HCT116 (cell line): Measurements from ENCODE around the gene PRRX2. TPM values are rescaled to one million over a fixed set of nuclear protein-coding genes. Genes with fewer than 3 reads are reported as not detected.

ENCODE experiments used
- ATAC-seq: fragments of 200-7000 bp; cut with Tn5 transposase; 2 replicates; pipeline ENCODE4 v1.9.1; 2020; ENCODE audit warnings: mild to moderate bottlenecking, moderate library complexity
- BruUV-seq: library from RNA; stranded (reverse); fragments of 400-500 nt; replicated peaks from 2 replicates; lab custom pipeline; 2021; lab: Mats Ljungman, UMichigan
- CTCF ChIA-PET: fragments of 300-600 bp; sonication (Branson Sonifier 250); formaldehyde crosslinking; loops from one replicate; lab custom pipeline; 2021; ENCODE audit warnings: antibody characterized with exemption; lab: Charles Lee
- POLR2A ChIA-PET: fragments of 300-600, 350-600 bp; sonication (Branson Sonifier 250); formaldehyde crosslinking; loops from one replicate; lab custom pipeline; 2021; ENCODE audit warnings: antibody characterized with exemption; lab: Charles Lee
- RAD21 ChIA-PET, 2 experiments: fragments of 300-600 bp; sonication (Branson Sonifier 250); formaldehyde crosslinking; loops; one replicate each; lab custom pipeline; 2023; ENCODE audit warnings: low total read pairs in 2 of 2; ENCODE audit not compliant: uncharacterized antibody in 2 of 2, unreplicated experiment in 2 of 2, low non-redundant PET in 1 of 2; lab: Charles Lee
- DNase-seq: peaks from one replicate; pipeline ENCODE4 v3.0.0-alpha.2; 2010; ENCODE audit warnings: low read depth, low spot score
- H2AFZ ChIP-seq: fragments of 200-600 bp; shearing (Covaris generic), sonication (generic); 2 replicates; pipeline ENCODE4 v1.6.1; 2017; ENCODE audit warnings: low read depth, mixed run types, mixed read lengths, antibody characterized with exemption, low read length; ENCODE audit not compliant: poor library complexity, severe bottlenecking
- H3K27ac ChIP-seq: 2 replicates; pipeline ENCODE4 v1.5.1; 2012; ENCODE audit warnings: low read depth, low read length
- H3K27me3 ChIP-seq: fragments of 200-600 bp; sonication (generic); 2 replicates; pipeline ENCODE4 v1.6.1; 2016; ENCODE audit warnings: mixed run types, low read length, mixed read lengths; ENCODE audit not compliant: insufficient read depth
- H3K36me3 ChIP-seq, 2 experiments: fragments of 200-500 bp in 1 of 2; fragments of 200-600 bp in 1 of 2; sonication (Bioruptor generic) in 1 of 2; sonication (generic) in 1 of 2; 2 replicates each; pipeline versions ENCODE4 v1.5.1 to v1.6.1; 2014 to 2016; ENCODE audit warnings: low read length in 2 of 2, inconsistent platforms in 1 of 2, mixed read lengths in 1 of 2, mixed run types in 1 of 2; ENCODE audit not compliant: insufficient read depth in 2 of 2, control insufficient read depth in 1 of 2
- H3K4me1 ChIP-seq, 2 experiments: fragments of 200-600 bp in 1 of 2; sonication (generic) in 1 of 2; 2 replicates each; pipeline versions ENCODE4 v1.5.1 to v1.6.1; 2012 to 2017; ENCODE audit warnings: low read length in 2 of 2, inconsistent platforms in 1 of 2, mild to moderate bottlenecking in 1 of 2, mixed read lengths in 1 of 2, mixed run types in 1 of 2, moderate library complexity in 1 of 2; ENCODE audit not compliant: insufficient read depth in 2 of 2, control insufficient read depth in 1 of 2
- H3K4me2 ChIP-seq: fragments of 200-600 bp; sonication (generic); 2 replicates; pipeline ENCODE4 v1.6.1; 2017; ENCODE audit warnings: mixed run types, low read length, mixed read lengths
- H3K4me3 ChIP-seq, 2 experiments: fragments of 200-600 bp in 1 of 2; sonication (generic) in 1 of 2; replicated peaks in 1 of 2; 2 replicates each; pipeline ENCODE4 v1.5.1; 2011 to 2016; ENCODE audit warnings: low read length in 2 of 2, control low read depth in 1 of 2, low read depth in 1 of 2, mild to moderate bottlenecking in 1 of 2, mixed read lengths in 1 of 2, mixed run types in 1 of 2
- H3K79me2 ChIP-seq: fragments of 200-600 bp; sonication (generic); 2 replicates; pipeline ENCODE4 v1.6.1; 2017; ENCODE audit warnings: mild to moderate bottlenecking, mixed run types, low read length, moderate library complexity, mixed read lengths; ENCODE audit not compliant: insufficient read depth
- H3K9ac ChIP-seq: fragments of 200-600 bp; sonication (generic); 2 replicates; pipeline ENCODE4 v1.6.1; 2016; ENCODE audit warnings: low read length, mixed read lengths
- H3K9me2 ChIP-seq: fragments of 200-600 bp; sonication (generic), shearing (Covaris generic); 2 replicates; pipeline ENCODE4 v1.6.1; 2017; ENCODE audit warnings: mixed run types, mild to moderate bottlenecking, moderate library complexity; ENCODE audit not compliant: insufficient read depth
- H3K9me3 ChIP-seq, 2 experiments: fragments of 200-500 bp in 1 of 2; fragments of 200-600 bp in 1 of 2; sonication (Bioruptor generic) in 1 of 2; sonication (generic) in 1 of 2; 2 replicates each; pipeline ENCODE4 v1.6.1; 2014 to 2017; ENCODE audit warnings: low read length in 2 of 2, mixed read lengths in 2 of 2, inconsistent platforms in 1 of 2, low read depth in 1 of 2, mild to moderate bottlenecking in 1 of 2, mixed run types in 1 of 2, moderate library complexity in 1 of 2; ENCODE audit not compliant: control insufficient read depth in 1 of 2, insufficient read depth in 1 of 2
- H4K20me1 ChIP-seq: fragments of 200-600 bp; sonication (generic), shearing (Covaris generic); 2 replicates; pipeline ENCODE4 v1.6.1; 2017; ENCODE audit warnings: mixed run types, mild to moderate bottlenecking, moderate library complexity; ENCODE audit not compliant: insufficient read depth
- CBX3 ChIP-seq: IDR thresholded peaks from 2 replicates; pipeline ENCODE4 v1.6.1; 2012; ENCODE audit warnings: low read depth
- CEBPB ChIP-seq: IDR thresholded peaks from 2 replicates; pipeline ENCODE4 v1.6.1; 2012; ENCODE audit warnings: low read depth
- ELF1 ChIP-seq: IDR thresholded peaks from 2 replicates; pipeline ENCODE4 v1.6.1; 2012; ENCODE audit warnings: low read depth, borderline replicate concordance
- JUND ChIP-seq: IDR thresholded peaks from 2 replicates; pipeline ENCODE4 v1.6.1; 2012
- POLR2A ChIP-seq: IDR thresholded peaks from 2 replicates; pipeline ENCODE4 v1.7.0; 2011; ENCODE audit warnings: borderline replicate concordance; ENCODE audit not compliant: insufficient read depth, insufficient read length; ENCODE audit errors: extremely low read depth
- POLR2AphosphoS5 ChIP-seq: IDR thresholded peaks from 2 replicates; pipeline ENCODE4 v1.6.1; 2011; ENCODE audit warnings: mild to moderate bottlenecking, low read depth, low read length, moderate library complexity
- RAD21 ChIP-seq: IDR thresholded peaks from 2 replicates; pipeline ENCODE4 v1.6.1; 2012; ENCODE audit warnings: low read depth, mild to moderate bottlenecking
- SIN3A ChIP-seq: IDR thresholded peaks from 2 replicates; pipeline ENCODE4 v1.6.1; 2012; ENCODE audit warnings: low read depth
- SP1 ChIP-seq: IDR thresholded peaks from 2 replicates; pipeline ENCODE4 v1.6.1; 2012; ENCODE audit warnings: low read depth
- SRF ChIP-seq: IDR thresholded peaks from 2 replicates; pipeline ENCODE4 v1.6.1; 2012; ENCODE audit warnings: low read depth
- TCF7L2 ChIP-seq: IDR thresholded peaks from 2 replicates; pipeline ENCODE4 v1.7.0; 2011; ENCODE audit warnings: borderline replicate concordance, inconsistent platforms; ENCODE audit not compliant: insufficient read depth, insufficient read length; ENCODE audit errors: extremely low read depth
- YY1 ChIP-seq: IDR thresholded peaks from 2 replicates; pipeline ENCODE4 v1.6.1; 2011; ENCODE audit warnings: low read length, low read depth, moderate library complexity, mild to moderate bottlenecking; ENCODE audit not compliant: insufficient replicate concordance; ENCODE audit errors: extremely low read depth
- ZNF274 ChIP-seq: fragments of 200-500 bp; sonication (Bioruptor generic); IDR thresholded peaks from 2 replicates; pipeline ENCODE4 v1.6.1; 2014; ENCODE audit warnings: mild to moderate bottlenecking, low read depth, low read length, inconsistent platforms
- intact Hi-C: fragments of 100-400 bp; cut with micrococcal nuclease; formaldehyde crosslinking; loops from 2 replicates; pipeline ENCODE4 v1.10.0; 2022
- total RNA-seq: library from RNA; stranded (reverse); gene quantifications from one replicate; pipeline ENCODE4 v1.2.1, GENCODE V29; 2021; ENCODE audit not compliant: unreplicated experiment
- TF ChIP-seq, protein P1 (sequence below): IDR thresholded peaks from 2 replicates; pipeline ENCODE4 v1.6.1; 2012
- TF ChIP-seq, protein P2 (sequence below): IDR thresholded peaks from 2 replicates; pipeline ENCODE4 v1.6.1; 2011; ENCODE audit warnings: mild to moderate bottlenecking, low read length, moderate library complexity; ENCODE audit not compliant: insufficient replicate concordance; ENCODE audit errors: extremely low read depth

The PRRX2 gene
- total RNA-seq, 1 experiment from 2014 or later = 25.5 TPM

DNA sequence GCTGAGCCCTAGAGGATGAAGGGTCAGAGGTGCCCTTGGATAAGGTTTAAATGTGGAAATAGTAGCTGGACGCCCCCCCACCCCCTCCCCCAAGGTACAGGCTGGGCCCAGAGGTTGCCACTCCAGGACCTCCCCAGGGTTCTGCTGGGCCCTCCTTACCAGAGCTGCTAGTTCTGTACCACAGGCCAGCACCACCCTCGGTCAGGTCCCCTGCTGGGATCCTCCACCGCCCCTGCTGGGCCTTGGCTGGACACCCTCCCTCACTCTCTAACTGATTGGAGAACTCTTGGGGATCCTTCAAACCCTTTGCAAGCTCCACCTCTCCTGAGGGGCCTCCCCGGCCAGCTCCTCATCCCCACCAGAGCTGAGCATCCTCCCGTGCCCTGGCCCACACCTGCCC is 52.5 kb downstream of the PRRX2 start:
- Histone ChIP-seq H3K9me3 (no peaks in the 10 kb centered on the region), H2AFZ (no peak overlapping the region), H3K4me2 (no peak overlapping the region), H3K36me3 (no peaks in the 10 kb centered on the region), H3K27ac (no peak overlapping the region), H3K9me2 (no peaks in the 10 kb centered on the region), H3K4me3 (no peak overlapping the region), H3K27me3 (no peaks in the 10 kb centered on the region), H3K9ac (no peak overlapping the region), H3K79me2 (no peaks in the 10 kb centered on the region), H4K20me1 (no peaks in the 10 kb centered on the region), H3K4me1 (no peaks in the 10 kb centered on the region)
- ChIA-PET RAD21 (no interaction called here), POLR2A (no interaction called here), CTCF (interaction anchor here (1.2 kb wide), 1 partner anchor 9 kb away, joined by 3 read pairs; no protein-coding TSS in a partner anchor)
- BruUV-seq = no TSS peak
- ATAC-seq = no peak
- TF ChIP-seq SP1 (no peak), YY1 (no peak), SIN3A (no peak), CBX3 (no peak), ELF1 (no peak), POLR2A (no peak), JUND (no peak), ZNF274 (no peak), CEBPB (no peak), POLR2AphosphoS5 (no peak), RAD21 (no peak), SRF (no peak), TCF7L2 (no peak)
- TF ChIP-seq, protein P1, sequence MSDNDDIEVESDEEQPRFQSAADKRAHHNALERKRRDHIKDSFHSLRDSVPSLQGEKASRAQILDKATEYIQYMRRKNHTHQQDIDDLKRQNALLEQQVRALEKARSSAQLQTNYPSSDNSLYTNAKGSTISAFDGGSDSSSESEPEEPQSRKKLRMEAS = no peak
- TF ChIP-seq, protein P2, sequence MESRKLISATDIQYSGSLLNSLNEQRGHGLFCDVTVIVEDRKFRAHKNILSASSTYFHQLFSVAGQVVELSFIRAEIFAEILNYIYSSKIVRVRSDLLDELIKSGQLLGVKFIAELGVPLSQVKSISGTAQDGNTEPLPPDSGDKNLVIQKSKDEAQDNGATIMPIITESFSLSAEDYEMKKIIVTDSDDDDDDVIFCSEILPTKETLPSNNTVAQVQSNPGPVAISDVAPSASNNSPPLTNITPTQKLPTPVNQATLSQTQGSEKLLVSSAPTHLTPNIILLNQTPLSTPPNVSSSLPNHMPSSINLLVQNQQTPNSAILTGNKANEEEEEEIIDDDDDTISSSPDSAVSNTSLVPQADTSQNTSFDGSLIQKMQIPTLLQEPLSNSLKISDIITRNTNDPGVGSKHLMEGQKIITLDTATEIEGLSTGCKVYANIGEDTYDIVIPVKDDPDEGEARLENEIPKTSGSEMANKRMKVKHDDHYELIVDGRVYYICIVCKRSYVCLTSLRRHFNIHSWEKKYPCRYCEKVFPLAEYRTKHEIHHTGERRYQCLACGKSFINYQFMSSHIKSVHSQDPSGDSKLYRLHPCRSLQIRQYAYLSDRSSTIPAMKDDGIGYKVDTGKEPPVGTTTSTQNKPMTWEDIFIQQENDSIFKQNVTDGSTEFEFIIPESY = no peak
- intact Hi-C loops = no loop called here
- no peak for DNase-seq
